Right lung (tissue), 5 donors: ENCODE results near the gene UBL7. TPM values are rescaled to one million over a fixed set of nuclear protein-coding genes. Genes with fewer than 3 reads are reported as not detected.

Experiments used
- DNase-seq, 2 donors: peaks; one replicate each; pipeline ENCODE4 v3.0.0-alpha.2; 2013
- polyA plus RNA-seq, 5 donors: library from polyadenylated mRNA; unstranded; fragments of 120-200 nt; gene quantifications; one replicate each; pipeline versions ENCODE4 v1.2.1 to v1.2.3, GENCODE V29; 2013; ENCODE audit warnings: inconsistent platforms in 1 of 5, low replicate concordance in 1 of 5; ENCODE audit not compliant: insufficient read length in 5 of 5, insufficient read depth in 1 of 5

The UBL7 gene
- polyA plus RNA-seq, 5 donors: 49.0 to 62.6 (median 59.3) TPM

- no peak for DNase-seq
Measured at GRCh38 chr15:74396445-74397238, 64.3 kb downstream of the UBL7 start.

GRCh38 chr15:74396146-74396438, 64.9 kb downstream of the UBL7 start:
- no peak for DNase-seq

Other genes with a start within 250 kb of the UBL7 start
- gene CCDC33, start 224.8 kb downstream of the UBL7 start, polyA plus RNA-seq: 1 to 10 TPM in 4 of 5 donors, under 1 TPM in 1; 0.57 to 2.6 (median 1.8) TPM
- under 1 TPM; 0.46 to 0.59 (median 0.54) TPM for gene CYP11A1, start 93.5 kb downstream of the UBL7 start, polyA plus RNA-seq
- 1 to 10 TPM; 4.2 to 7.1 (median 6.1) TPM for gene SEMA7A, start 27.2 kb downstream of the UBL7 start, polyA plus RNA-seq
- 10 to 100 TPM in 4 of 5 donors, 1 to 10 TPM in 1; 8.6 to 11.3 (median 10.9) TPM for gene ARID3B, start 80.1 kb upstream of the UBL7 start, polyA plus RNA-seq
- 10 to 100 TPM; 77.2 to 90.8 (median 83.3) TPM for gene CLK3, start 154.7 kb upstream of the UBL7 start, polyA plus RNA-seq
- gene EDC3, start 234.9 kb upstream of the UBL7 start, polyA plus RNA-seq: 10 to 100 TPM; 38.3 to 43.7 (median 39.9) TPM